IPS-NIHi7 (cell line): ENCODE results near the gene TTYH1.
"Not testable (repeated sequence)": the region's sequence is repeated elsewhere in the genome, so short reads cannot be mapped to it uniquely, and the experiment has no call there.

Source experiments
- DNase-seq: peaks from one replicate; pipeline ENCODE4 v3.0.0; 2012; ENCODE audit warnings: mixed read lengths; ENCODE audit errors: extremely low spot score

TTYH1 gene

GRCh38 chr19:54460230-54461005 lies 45.2 kb downstream of the TTYH1 start:
- no peak for DNase-seq

GRCh38 chr19:54461210-54461609 lies 45.9 kb downstream of the TTYH1 start:
- DNase-seq = no peak

- DNase-seq = no peak
These were observed 46.3 kb downstream of the TTYH1 start for GRCh38 chr19:54461613-54462012.

GRCh38 chr19:54462047-54462654 lies 46.9 kb downstream of the TTYH1 start:
- DNase-seq = no peak

- DNase-seq = peak; percentile 55
These were observed 47.6 kb downstream of the TTYH1 start for GRCh38 chr19:54462655-54463530.

GRCh38 chr19:54463531-54464043 lies 48.3 kb downstream of the TTYH1 start, which contains the start of gene LENG9:
TSS of gene LENG9 (minus strand) at chr19:54463778. CDS start at chr19:54463526, 252 bp downstream.
- peak; percentile 87 for DNase-seq

- peak; percentile 82 for DNase-seq
These were observed 48.9 kb downstream of the TTYH1 start for GRCh38 chr19:54464044-54464629.

GRCh38 chr19:54464630-54465425 lies 49.6 kb downstream of the TTYH1 start:
- peak; percentile 88 for DNase-seq

GRCh38 chr19:54465426-54466109 lies 50.3 kb downstream of the TTYH1 start:
- DNase-seq = no peak

GRCh38 chr19:54466110-54466480 lies 50.8 kb downstream of the TTYH1 start:
- DNase-seq = not testable (repeated sequence)

GRCh38 chr19:54469496-54469934 lies 54.3 kb downstream of the TTYH1 start:
- DNase-seq = no peak

GRCh38 chr19:54470276-54470887 lies 55.1 kb downstream of the TTYH1 start:
- no peak for DNase-seq

GRCh38 chr19:54470991-54471782 lies 55.9 kb downstream of the TTYH1 start:
- DNase-seq = peak; percentile 37

GRCh38 chr19:54473071-54473891 lies 58.0 kb downstream of the TTYH1 start, which contains the start of gene CDC42EP5:
TSS of gene CDC42EP5 (minus strand) at chr19:54473296. CDS start at chr19:54465547, 7,749 bp downstream.
- peak; percentile 54 for DNase-seq

GRCh38 chr19:54473892-54474372 lies 58.7 kb downstream of the TTYH1 start:
- DNase-seq = no peak

- DNase-seq = no peak
These were observed 60.4 kb downstream of the TTYH1 start for GRCh38 chr19:54475706-54476105.

GRCh38 chr19:54477650-54478049 lies 62.4 kb downstream of the TTYH1 start:
- DNase-seq = no peak
